ENCODE measurements around the gene LRRC23.

The LRRC23 gene

DNA sequence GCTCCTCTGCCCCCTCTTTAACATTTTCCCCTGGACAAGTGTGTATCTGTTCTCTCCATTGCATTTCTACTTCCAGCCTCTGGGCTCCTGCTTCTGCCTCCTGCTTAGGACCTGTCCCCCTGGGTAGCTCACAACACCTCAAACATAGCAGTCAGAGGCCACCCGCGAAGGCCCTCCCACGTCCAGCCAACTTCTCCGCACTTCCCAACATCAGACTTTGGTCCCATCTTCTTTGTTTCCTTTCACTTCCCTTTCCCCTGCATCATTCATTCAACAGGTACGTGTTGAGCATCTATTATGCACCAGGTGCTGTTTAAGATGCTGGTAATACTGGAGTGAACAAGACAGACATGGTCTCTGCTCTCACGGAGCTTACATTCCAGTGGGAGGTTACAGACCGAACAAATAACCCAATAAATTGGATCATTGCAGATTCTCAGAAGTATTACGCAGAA, 42.3 kb downstream of the LRRC23 start:
- no peak for DNase-seq

DNA sequence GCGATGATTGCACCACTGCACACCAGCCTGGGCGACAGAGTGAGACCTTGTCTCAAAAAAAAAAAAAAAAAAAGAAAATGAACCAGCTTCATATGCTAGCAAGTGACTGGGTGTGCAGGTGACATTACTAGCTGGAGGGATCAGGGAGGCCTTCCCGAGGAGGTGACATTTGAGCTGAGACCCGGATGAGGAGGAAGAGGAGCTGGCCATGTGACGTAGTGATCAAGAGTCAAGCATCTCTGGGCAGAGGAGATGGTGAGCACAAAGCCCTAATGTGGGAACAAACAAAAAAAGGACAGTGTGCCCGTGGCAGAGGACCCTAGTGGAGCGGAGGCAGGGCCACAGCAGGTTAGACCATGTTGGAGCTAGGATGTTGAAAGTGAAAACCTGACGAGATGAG, 43.0 kb downstream of the LRRC23 start:
- no peak for DNase-seq

DNA sequence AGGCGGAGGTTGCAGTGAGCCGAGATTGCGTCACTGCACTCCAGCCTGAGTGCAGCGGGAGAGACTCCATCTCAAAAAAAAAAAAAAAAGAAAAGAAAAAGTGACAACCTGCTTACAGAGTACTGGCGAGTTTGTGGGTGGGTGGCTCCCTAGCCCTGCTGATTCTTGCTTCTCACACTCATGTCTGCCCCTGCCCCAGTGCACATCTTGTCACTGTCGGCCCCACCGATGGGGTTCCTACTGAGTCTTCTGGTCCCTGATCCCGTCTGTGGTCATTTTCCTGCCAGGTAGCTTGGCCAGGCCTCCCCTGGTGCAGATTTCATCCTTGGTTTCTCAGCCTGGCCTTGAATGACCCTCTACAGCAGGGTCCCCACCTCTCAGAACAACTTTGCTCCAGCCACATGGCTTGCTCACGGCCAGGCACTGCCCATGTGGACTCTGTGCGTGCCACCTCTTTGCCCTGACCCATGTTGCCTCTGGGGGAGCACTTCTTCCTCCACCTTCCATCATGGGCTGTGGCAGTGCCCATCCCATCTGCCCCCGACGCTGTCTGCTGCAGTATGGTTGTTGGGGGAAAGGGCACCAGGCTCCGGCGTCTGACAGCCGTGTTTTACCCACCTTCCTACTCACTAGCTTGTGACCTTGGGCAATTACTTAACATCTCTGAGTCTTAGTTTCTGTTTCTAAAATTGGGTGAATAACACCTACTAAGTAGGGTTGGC, 44.4 kb downstream of the LRRC23 start:
- DNase-seq, result peak; percentile 53

- DNase-seq, result peak; percentile 38
Observed at GRCh38 chr12:6950401-6950801, 45.8 kb downstream of the LRRC23 start.

DNA sequence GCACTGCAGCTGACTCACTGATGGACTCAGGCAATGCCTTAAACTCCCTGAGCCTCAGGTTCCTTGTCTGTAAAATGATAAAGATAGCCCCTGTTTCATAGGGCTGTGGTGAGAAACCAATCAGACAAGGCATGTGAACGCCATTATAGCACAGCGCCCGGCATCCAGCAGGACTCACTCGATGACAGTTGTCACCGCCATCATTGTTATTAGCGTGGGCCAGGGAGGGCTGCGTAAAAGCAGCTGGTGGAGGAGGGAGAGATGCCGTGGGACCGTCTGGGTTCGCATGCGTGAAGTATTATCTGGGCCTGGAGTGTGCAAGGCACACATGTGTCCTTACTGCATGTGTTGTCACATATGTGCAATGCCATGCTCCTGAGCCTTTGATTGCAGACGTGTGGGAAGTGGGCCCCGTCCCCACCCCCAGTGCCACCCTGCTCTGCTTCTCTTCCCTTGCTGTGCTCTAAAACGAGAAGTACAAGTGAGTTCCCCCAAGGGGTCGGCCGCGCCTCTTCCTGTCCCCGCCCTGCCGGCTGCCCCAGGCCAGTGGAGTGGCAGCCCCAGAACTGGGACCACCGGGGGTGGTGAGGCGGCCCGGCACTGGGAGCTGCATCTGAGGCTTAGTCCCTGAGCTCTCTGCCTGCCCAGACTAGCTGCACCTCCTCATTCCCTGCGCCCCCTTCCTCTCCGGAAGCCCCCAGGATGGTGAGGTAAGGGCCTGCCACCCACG, 46.4 kb downstream of the LRRC23 start, which contains the start of gene PTPN6:
Gene PTPN6, plus strand, starts transcription at position 546 of the 730 bp plus-strand sequence. Its CDS starts 157 bp downstream, at position 703.
- peak; percentile 79 for DNase-seq

GRCh38 chr12:6951551-6952120, 47.0 kb downstream of the LRRC23 start:
- no peak for DNase-seq

GRCh38 chr12:6952121-6952862, 47.7 kb downstream of the LRRC23 start:
- no peak for DNase-seq

GRCh38 chr12:6952863-6953441, 48.3 kb downstream of the LRRC23 start:
- no peak for DNase-seq

GRCh38 chr12:6953442-6954315, 49.1 kb downstream of the LRRC23 start:
- DNase-seq, result peak; percentile 84

DNA sequence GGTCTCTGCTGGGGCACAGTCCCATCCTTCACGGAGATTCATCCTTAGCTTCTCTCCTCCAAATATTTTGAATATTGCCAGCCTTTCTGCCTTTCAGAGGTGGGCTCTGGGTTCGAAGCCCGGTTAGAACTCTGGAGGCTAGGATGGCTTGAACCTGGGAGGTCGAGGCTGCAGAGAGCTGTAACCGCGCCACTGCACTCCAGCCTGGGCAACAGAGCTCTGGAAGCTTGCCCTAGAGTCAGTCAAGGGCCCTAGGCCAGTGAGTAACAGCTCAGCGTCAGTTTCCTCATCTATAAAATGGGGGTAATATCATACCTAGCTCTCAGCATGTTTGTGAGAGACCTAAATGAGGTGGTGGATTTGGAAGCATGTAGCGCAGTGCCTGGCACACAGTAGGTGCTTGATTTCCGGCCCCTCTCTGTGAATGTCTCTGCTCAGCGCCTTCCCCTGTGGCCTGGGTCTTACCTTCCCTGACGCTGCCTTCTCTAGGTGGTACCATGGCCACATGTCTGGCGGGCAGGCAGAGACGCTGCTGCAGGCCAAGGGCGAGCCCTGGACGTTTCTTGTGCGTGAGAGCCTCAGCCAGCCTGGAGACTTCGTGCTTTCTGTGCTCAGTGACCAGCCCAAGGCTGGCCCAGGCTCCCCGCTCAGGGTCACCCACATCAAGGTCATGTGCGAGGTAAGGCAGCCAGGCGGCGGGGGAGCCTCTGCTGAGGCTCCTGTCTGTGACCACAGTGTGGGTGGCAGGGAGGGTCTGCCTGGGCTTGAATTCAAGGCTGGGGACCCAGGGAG, 49.9 kb downstream of the LRRC23 start:
- DNase-seq, result no peak

DNA sequence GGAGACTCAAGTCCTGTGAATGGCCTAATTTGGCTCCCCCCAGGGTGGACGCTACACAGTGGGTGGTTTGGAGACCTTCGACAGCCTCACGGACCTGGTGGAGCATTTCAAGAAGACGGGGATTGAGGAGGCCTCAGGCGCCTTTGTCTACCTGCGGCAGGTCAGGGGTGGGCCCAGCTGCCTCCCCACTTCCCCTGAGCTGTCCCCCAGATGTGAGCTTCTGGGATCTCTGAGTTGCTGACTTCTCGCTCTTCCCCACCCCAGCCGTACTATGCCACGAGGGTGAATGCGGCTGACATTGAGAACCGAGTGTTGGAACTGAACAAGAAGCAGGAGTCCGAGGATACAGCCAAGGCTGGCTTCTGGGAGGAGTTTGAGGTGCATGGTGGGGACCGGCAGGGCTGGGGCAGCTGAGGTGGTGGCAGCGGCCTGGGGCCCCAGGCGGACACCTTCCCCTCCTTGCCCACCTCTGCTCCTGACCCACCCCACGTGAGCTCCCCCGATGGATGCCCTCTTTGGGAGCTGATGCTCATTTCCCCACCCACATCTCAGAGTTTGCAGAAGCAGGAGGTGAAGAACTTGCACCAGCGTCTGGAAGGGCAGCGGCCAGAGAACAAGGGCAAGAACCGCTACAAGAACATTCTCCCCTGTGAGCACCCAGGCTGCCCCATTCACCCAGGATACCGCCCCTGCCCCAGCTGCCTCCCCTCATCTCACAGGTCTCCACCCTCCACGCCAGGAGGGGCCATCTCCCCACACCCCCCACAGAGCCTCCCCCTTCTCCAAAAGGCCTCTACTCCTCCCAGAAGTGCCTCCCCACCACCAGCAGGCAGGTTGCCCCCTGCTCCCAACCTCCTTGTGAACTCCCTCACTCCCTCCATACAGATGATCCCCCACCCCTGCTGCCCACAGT, 50.7 kb downstream of the LRRC23 start:
- DNase-seq, result no peak

- DNase-seq, result peak; percentile 41
Observed at GRCh38 chr12:6956021-6956727, 51.6 kb downstream of the LRRC23 start.

DNA sequence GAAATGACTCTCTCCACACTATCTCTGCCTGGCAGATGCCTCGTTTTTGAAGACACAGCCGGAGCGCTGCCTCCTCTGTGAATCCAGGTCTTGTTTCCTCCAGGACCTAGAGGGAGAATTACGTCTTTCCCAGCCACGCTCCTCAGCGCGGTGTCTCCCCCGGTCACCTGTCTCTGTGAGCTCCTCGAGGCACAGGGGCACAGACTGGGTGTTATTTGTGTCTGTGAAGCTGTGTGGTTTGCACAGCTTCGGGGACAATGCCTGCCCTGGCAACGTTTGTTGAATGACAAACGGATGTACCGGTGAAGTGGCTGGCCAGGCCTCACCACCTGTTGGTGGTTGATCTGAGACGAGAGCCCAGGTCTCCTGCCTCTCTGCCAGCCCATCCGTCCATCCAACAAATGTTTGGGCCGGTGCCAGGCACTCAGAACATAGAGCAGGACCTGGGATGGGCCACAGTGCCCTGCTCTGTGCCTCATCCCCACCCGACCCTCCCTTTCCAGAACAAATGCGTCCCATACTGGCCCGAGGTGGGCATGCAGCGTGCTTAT, 52.6 kb downstream of the LRRC23 start:
- peak; percentile 48 for DNase-seq

GRCh38 chr12:6957741-6958608, 53.4 kb downstream of the LRRC23 start:
- DNase-seq, result no peak

GRCh38 chr12:6958609-6959057, 54.0 kb downstream of the LRRC23 start:
- DNase-seq, result no peak

- DNase-seq, result peak; percentile 83
Observed at GRCh38 chr12:6959058-6959804, 54.6 kb downstream of the LRRC23 start.

Data from CD4-positive, alpha-beta T cell treated with Interferon gamma for 1 hour (primary cell).